Sciatic nerve (tissue), 2 donors: ENCODE measurements around the gene ATG16L2. TPM values are rescaled to one million over a fixed set of nuclear protein-coding genes. Genes with fewer than 3 reads are reported as not detected.
"Not testable (repeated sequence)": the region's sequence is repeated elsewhere in the genome, so short reads cannot be mapped to it uniquely, and the experiment has no call there.

Experiments used
- ATAC-seq: fragments of 200-7000 bp; cut with Tn5 transposase; one replicate; pipeline ENCODE4 v1.9.1; 2020; ENCODE audit warnings: mild to moderate bottlenecking, moderate library complexity
- DNase-seq: peaks from one replicate; pipeline ENCODE4 v3.0.0-alpha.2; 2020; ENCODE audit warnings: low spot score
- intact Hi-C: fragments of 100-400 bp; cut with DNase I; formaldehyde crosslinking; loops from one replicate; pipeline ENCODE4 v1.14.2; 2022
- total RNA-seq: library from RNA; stranded (reverse); fragmentation: NEBNext Ultra II Directional; extraction: Animal tissue kit (Norgen Biotek cat#: 25700); gene quantifications from one replicate; pipeline ENCODE4 v1.2.1, GENCODE V29; 2021
- donor health status: DM: no; HTN: no; CAD: no.
- donor health status: DM: no; HTN: no; CAD: no.

Gene ATG16L2
- total RNA-seq, 1 donor from 2014 or later: 79.7 TPM

GRCh38 chr11:72778535-72779494, 35.4 kb upstream of the ATG16L2 start:
- no peak for ATAC-seq
- intact Hi-C loops: no loop called here
- DNase-seq: no peak

- intact Hi-C loops: no loop called here
- DNase-seq: no peak
- ATAC-seq: no peak
These were observed 34.6 kb upstream of the ATG16L2 start for GRCh38 chr11:72779495-72780128.

GRCh38 chr11:72780296-72781062, 33.7 kb upstream of the ATG16L2 start:
- intact Hi-C loops: no loop called here
- ATAC-seq (no peak), DNase-seq (no peak)

- peak; percentile 16 for ATAC-seq
- DNase-seq: no peak
- intact Hi-C loops: no loop called here
These were observed 33.2 kb upstream of the ATG16L2 start for GRCh38 chr11:72781063-72781312.

- DNase-seq (no peak), ATAC-seq (peak; percentile 48)
- intact Hi-C loops: no loop called here
These were observed 32.7 kb upstream of the ATG16L2 start for GRCh38 chr11:72781313-72782080.

GRCh38 chr11:72782081-72782920, 31.9 kb upstream of the ATG16L2 start:
- intact Hi-C loops: no loop called here
- DNase-seq (no peak), ATAC-seq (peak; percentile 2)

GRCh38 chr11:72783144-72783905, 30.9 kb upstream of the ATG16L2 start:
- intact Hi-C loops: no loop called here
- no peak for DNase-seq
- no peak for ATAC-seq

GRCh38 chr11:72784662-72785061, 29.5 kb upstream of the ATG16L2 start:
- DNase-seq (no peak), ATAC-seq (no peak)
- intact Hi-C loops: loop anchor here (5.0 kb wide), 1 partner anchor 57 kb away; no protein-coding TSS in a partner anchor

- ATAC-seq: peak; percentile 10
- intact Hi-C loops: loop anchor here (5.0 kb wide), 1 partner anchor 59 kb away; no protein-coding TSS in a partner anchor
- no peak for DNase-seq
These were observed 27.7 kb upstream of the ATG16L2 start for GRCh38 chr11:72786305-72787215.

GRCh38 chr11:72787216-72788104, 26.8 kb upstream of the ATG16L2 start:
- DNase-seq (no peak), ATAC-seq (peak; percentile 6)
- intact Hi-C loops: loop anchor here (5.0 kb wide), 1 partner anchor 60 kb away; no protein-coding TSS in a partner anchor

GRCh38 chr11:72788241-72788640, 26.0 kb upstream of the ATG16L2 start:
- intact Hi-C loops: loop anchor here (5.0 kb wide), 1 partner anchor 61 kb away; no protein-coding TSS in a partner anchor
- DNase-seq: no peak
- no peak for ATAC-seq

GRCh38 chr11:72789493-72790131, 24.6 kb upstream of the ATG16L2 start:
- ATAC-seq: no peak
- DNase-seq: no peak
- intact Hi-C loops: loop anchor here (5.0 kb wide), 1 partner anchor 62 kb away; no protein-coding TSS in a partner anchor

GRCh38 chr11:72791228-72791627, 23.0 kb upstream of the ATG16L2 start:
- intact Hi-C loops: not testable (repeated sequence)

GRCh38 chr11:72792437-72793021, 21.7 kb upstream of the ATG16L2 start:
- DNase-seq (no peak), ATAC-seq (no peak)
- intact Hi-C loops: no loop called here

More at GRCh38 chr11:72791228-72791627, 23.0 kb upstream of the ATG16L2 start:
- not testable (repeated sequence) for DNase-seq, ATAC-seq
